SK-N-MC (cell line): ENCODE results near the gene ZNF2.
A peak's percentile ranks its signal among the peaks of the same experiment; 100 is the strongest.

Experiments
- DNase-seq: peaks from one replicate; pipeline ENCODE4 v3.0.0-alpha.2; 2011; ENCODE audit warnings: low read depth, low spot score
- H3K27ac ChIP-seq: fragments of 200-600 bp; sonication (generic); 2 replicates; pipeline ENCODE4 v1.5.1; 2016; ENCODE audit warnings: mixed run types
- H3K36me3 ChIP-seq: fragments of 200-600 bp; sonication (generic); 2 replicates; pipeline ENCODE4 v1.6.1; 2017; ENCODE audit warnings: antibody characterized with exemption, low read length, mixed read lengths; ENCODE audit not compliant: insufficient read depth
- H3K4me3 ChIP-seq: fragments of 200-600 bp; sonication (generic); 2 replicates; pipeline ENCODE4 v1.5.1; 2016
- H3K9ac ChIP-seq: fragments of 200-600 bp; sonication (generic); 2 replicates; pipeline ENCODE4 v1.8.0; 2017; ENCODE audit warnings: mixed run types, mixed read lengths; ENCODE audit not compliant: insufficient read length
- H3K9me3 ChIP-seq: fragments of 200-600 bp; sonication (generic); 2 replicates; pipeline ENCODE4 v1.6.1; 2017; ENCODE audit warnings: low read depth, mild to moderate bottlenecking, antibody characterized with exemption, low read length, moderate library complexity, mixed read lengths
- EZH2 ChIP-seq: fragments of 200-600 bp; sonication (generic); IDR thresholded peaks from one replicate; pipeline ENCODE4 v1.6.1; 2017; ENCODE audit warnings: antibody characterized with exemption
- FOXP2 ChIP-seq: optimal IDR thresholded peaks from 2 replicates; pipeline ENCODE3; 2011; ENCODE audit warnings: mild to moderate bottlenecking, moderate library complexity; ENCODE audit not compliant: insufficient read depth; ENCODE audit errors: extremely low read length, control extremely low read depth
- POLR2AphosphoS5 ChIP-seq: IDR thresholded peaks from 2 replicates; pipeline ENCODE4 v1.6.1; 2012; ENCODE audit warnings: mild to moderate bottlenecking, low read depth, low read length, borderline replicate concordance

The ZNF2 gene

GRCh38 chr2:95165371-95166064, at the start of gene ZNF2:
TSS of gene ZNF2 (plus strand) at chr2:95165809. CDS start at chr2:95176227, 10,418 bp downstream.
- TF ChIP-seq FOXP2 (no peak), POLR2AphosphoS5 (peak; percentile 89)
- H3K9ac ChIP-seq: peak within 1 kb of the TSS; percentile 85
- H3K4me3 ChIP-seq: peak within 1 kb of the TSS; percentile 83
- peak within 1 kb of the TSS; percentile 75 for H3K27ac ChIP-seq
- H3K9me3 ChIP-seq: no peaks in the 10 kb centered on the region
- H3K36me3 ChIP-seq: no peaks in the 10 kb centered on the region
- DNase-seq: peak; percentile 93

- Histone ChIP-seq H3K4me3 (peak overlapping the region; percentile 99), H3K36me3 (peaks cover 37% of the 10 kb centered on the region), H3K27ac (no peak overlapping the region; the same call in 1 of the 2 replicates), H3K9me3 (no peaks in the 10 kb centered on the region), H3K9ac (peak overlapping the region; percentile 94)
- no peak for TF ChIP-seq POLR2AphosphoS5
- TF ChIP-seq EZH2: no peak
- TF ChIP-seq FOXP2: no peak
- no peak for DNase-seq
Observed at GRCh38 chr2:95121093-95121406, 44.6 kb upstream of the ZNF2 start.

- peak within 1 kb of the TSS; percentile 90 for H3K27ac ChIP-seq
- H3K4me3 ChIP-seq: peak within 1 kb of the TSS; percentile 99
- H3K9ac ChIP-seq: peak within 1 kb of the TSS; percentile 94
- H3K36me3 ChIP-seq: peaks cover 32% of the 10 kb centered on the region
- no peaks in the 10 kb centered on the region for H3K9me3 ChIP-seq
- no peak for DNase-seq
- TF ChIP-seq EZH2 (no peak), POLR2AphosphoS5 (peak; percentile 83)
Observed at GRCh38 chr2:95121407-95122196, 44.0 kb upstream of the ZNF2 start, which contains the start of gene MRPS5. TSS of gene MRPS5 (minus strand) at chr2:95121808. CDS start at chr2:95121791, 17 bp downstream.

- no peak overlapping the region for H3K27ac ChIP-seq
- no peak for TF ChIP-seq FOXP2
- no peak for TF ChIP-seq EZH2
- TF ChIP-seq POLR2AphosphoS5: no peak
- no peaks in the 10 kb centered on the region for H3K9me3 ChIP-seq
- H3K4me3 ChIP-seq: peak overlapping the region; percentile 99
- peaks cover 29% of the 10 kb centered on the region for H3K36me3 ChIP-seq
- peak overlapping the region; percentile 94 for H3K9ac ChIP-seq
- DNase-seq: no peak
Observed at GRCh38 chr2:95122197-95122551, 43.4 kb upstream of the ZNF2 start.

GRCh38 chr2:95138702-95139101, 26.9 kb upstream of the ZNF2 start:
- no peak for DNase-seq
- TF ChIP-seq EZH2 (no peak), FOXP2 (no peak), POLR2AphosphoS5 (no peak)
- no peaks in the 10 kb centered on the region for H3K9me3 ChIP-seq

GRCh38 chr2:95143838-95144237, 21.8 kb upstream of the ZNF2 start:
- DNase-seq: no peak

More at GRCh38 chr2:95138702-95139101, 26.9 kb upstream of the ZNF2 start:
- Histone ChIP-seq H3K4me3 (no peak overlapping the region), H3K27ac (no peak overlapping the region), H3K9ac (no peak overlapping the region), H3K36me3 (no peaks in the 10 kb centered on the region)

GRCh38 chr2:95149397-95149984, 16.1 kb upstream of the ZNF2 start:
- TF ChIP-seq POLR2AphosphoS5 (no peak), FOXP2 (no peak), EZH2 (no peak)

More at GRCh38 chr2:95143838-95144237, 21.8 kb upstream of the ZNF2 start:
- TF ChIP-seq EZH2: no peak
- TF ChIP-seq POLR2AphosphoS5: no peak
- no peak for TF ChIP-seq FOXP2
- Histone ChIP-seq H3K36me3 (no peaks in the 10 kb centered on the region), H3K9ac (no peak overlapping the region), H3K9me3 (peaks cover 5% of the 10 kb centered on the region; the same call in 1 of the 2 replicates), H3K27ac (no peak overlapping the region), H3K4me3 (no peak overlapping the region)

GRCh38 chr2:95158441-95158840, 7.2 kb upstream of the ZNF2 start:
- Histone ChIP-seq H3K4me3 (no peak overlapping the region; the same call in 1 of the 2 replicates), H3K27ac (no peak overlapping the region), H3K36me3 (no peaks in the 10 kb centered on the region), H3K9ac (no peak overlapping the region), H3K9me3 (no peaks in the 10 kb centered on the region)
- TF ChIP-seq EZH2 (no peak), FOXP2 (no peak), POLR2AphosphoS5 (no peak)
- no peak for DNase-seq

More at GRCh38 chr2:95149397-95149984, 16.1 kb upstream of the ZNF2 start:
- peaks cover 9% of the 10 kb centered on the region; the same call in 1 of the 2 replicates for H3K9me3 ChIP-seq
- H3K4me3 ChIP-seq: no peak overlapping the region
- no peak overlapping the region for H3K27ac ChIP-seq
- no peak for DNase-seq
- H3K9ac ChIP-seq: no peak overlapping the region
- H3K36me3 ChIP-seq: 0 out of 2 replicates have a peak, but pooled peaks cover 3% of the 10 kb centered on the region
